ENCODE measurements around the gene SLC35F3.

SLC35F3 gene

DNA sequence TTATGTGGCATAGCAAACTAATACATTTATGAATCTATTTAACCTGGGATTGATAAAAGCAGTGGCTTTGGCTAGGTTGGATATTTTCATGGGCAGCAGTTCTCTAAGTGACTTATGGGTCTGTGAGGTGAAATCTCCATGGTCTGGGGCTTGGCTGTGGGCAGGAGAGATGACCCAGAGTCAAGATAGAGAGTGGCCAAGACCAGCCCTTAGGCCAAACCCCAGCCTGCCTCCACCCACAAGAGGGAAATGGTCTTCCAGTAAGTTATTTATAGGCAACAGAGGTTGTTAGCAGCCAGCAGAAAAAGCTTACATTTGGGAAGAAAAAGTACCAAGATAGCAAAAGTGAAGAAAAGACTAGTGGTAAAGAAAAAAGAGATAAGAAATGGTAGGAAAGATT is 61.4 kb downstream of the SLC35F3 start:
- no peak overlapping the region for H3K27ac ChIP-seq (ENCODE audit: low read depth, low read length)
- no peaks in the 10 kb centered on the region for H3K79me2 ChIP-seq (ENCODE audit: control insufficient read depth, insufficient read depth, low read length, unreplicated experiment)
- no peaks in the 10 kb centered on the region for H3K36me3 ChIP-seq (ENCODE audit: insufficient read depth, low read length)
- no peak overlapping the region for H2AFZ ChIP-seq (ENCODE audit: low read length, unreplicated experiment)
- H3K4me3 ChIP-seq (ENCODE audit: low read depth, low read length) = no peak overlapping the region
- no peaks in the 10 kb centered on the region for H3K27me3 ChIP-seq (ENCODE audit: insufficient read depth, low read length)
- H3K4me1 ChIP-seq (ENCODE audit: control insufficient read depth, insufficient read depth, low read length, unreplicated experiment) = no peaks in the 10 kb centered on the region

DNA sequence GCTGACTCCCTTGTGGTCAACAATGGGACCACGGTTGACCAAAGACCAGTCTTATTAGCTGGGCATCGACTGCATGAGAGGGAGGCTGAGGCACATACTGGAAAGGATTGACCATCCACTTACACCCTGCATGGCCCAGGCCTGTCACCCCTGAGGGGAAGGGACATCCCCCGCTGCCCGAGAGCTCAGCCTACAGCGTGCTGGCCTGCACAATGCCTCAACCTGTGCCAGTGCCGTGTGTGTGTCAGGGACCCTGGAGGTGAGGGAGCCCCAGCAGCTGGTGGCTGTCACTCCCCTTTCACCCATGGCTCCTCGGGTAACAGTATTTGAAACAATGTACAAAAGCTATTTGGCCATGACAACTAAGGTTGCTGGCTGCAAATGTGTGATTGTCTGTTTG is 67.3 kb downstream of the SLC35F3 start:
- Histone ChIP-seq H3K27ac (ENCODE audit: low read depth, low read length) (no peak overlapping the region), H3K79me2 (ENCODE audit: control insufficient read depth, insufficient read depth, low read length, unreplicated experiment) (no peaks in the 10 kb centered on the region), H3K36me3 (ENCODE audit: insufficient read depth, low read length) (no peaks in the 10 kb centered on the region)

DNA sequence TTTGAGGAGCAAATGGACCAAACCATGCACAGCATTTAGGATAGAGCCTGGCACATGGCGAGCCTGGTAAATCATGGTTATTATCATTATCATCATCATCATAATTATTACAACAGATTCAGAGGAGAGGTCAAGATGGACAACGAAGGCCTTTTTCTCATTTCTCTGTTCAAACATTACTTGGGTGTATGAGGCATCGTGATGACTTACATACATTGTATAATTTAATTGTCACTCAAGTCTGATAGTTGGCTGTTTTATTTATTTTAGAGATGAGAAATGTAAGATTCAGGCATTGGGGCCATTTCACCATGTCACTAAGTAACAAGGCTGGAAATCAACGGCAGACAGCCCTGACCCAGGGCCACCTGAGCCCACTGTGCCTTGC is 68.1 kb downstream of the SLC35F3 start:
- Histone ChIP-seq H3K79me2 (ENCODE audit: control insufficient read depth, insufficient read depth, low read length, unreplicated experiment) (no peaks in the 10 kb centered on the region), H3K4me1 (ENCODE audit: control insufficient read depth, insufficient read depth, low read length, unreplicated experiment) (no peaks in the 10 kb centered on the region), H2AFZ (ENCODE audit: low read length, unreplicated experiment) (no peak overlapping the region), H3K36me3 (ENCODE audit: insufficient read depth, low read length) (no peaks in the 10 kb centered on the region), H3K27me3 (ENCODE audit: insufficient read depth, low read length) (no peaks in the 10 kb centered on the region), H3K27ac (ENCODE audit: low read depth, low read length) (no peak overlapping the region), H3K4me3 (ENCODE audit: low read depth, low read length) (no peak overlapping the region)

More for the DNA sequence above, 67.3 kb downstream of the SLC35F3 start:
- Histone ChIP-seq H2AFZ (ENCODE audit: low read length, unreplicated experiment) (no peak overlapping the region), H3K4me3 (ENCODE audit: low read depth, low read length) (no peak overlapping the region), H3K27me3 (ENCODE audit: insufficient read depth, low read length) (no peaks in the 10 kb centered on the region), H3K4me1 (ENCODE audit: control insufficient read depth, insufficient read depth, low read length, unreplicated experiment) (no peaks in the 10 kb centered on the region)

DNA sequence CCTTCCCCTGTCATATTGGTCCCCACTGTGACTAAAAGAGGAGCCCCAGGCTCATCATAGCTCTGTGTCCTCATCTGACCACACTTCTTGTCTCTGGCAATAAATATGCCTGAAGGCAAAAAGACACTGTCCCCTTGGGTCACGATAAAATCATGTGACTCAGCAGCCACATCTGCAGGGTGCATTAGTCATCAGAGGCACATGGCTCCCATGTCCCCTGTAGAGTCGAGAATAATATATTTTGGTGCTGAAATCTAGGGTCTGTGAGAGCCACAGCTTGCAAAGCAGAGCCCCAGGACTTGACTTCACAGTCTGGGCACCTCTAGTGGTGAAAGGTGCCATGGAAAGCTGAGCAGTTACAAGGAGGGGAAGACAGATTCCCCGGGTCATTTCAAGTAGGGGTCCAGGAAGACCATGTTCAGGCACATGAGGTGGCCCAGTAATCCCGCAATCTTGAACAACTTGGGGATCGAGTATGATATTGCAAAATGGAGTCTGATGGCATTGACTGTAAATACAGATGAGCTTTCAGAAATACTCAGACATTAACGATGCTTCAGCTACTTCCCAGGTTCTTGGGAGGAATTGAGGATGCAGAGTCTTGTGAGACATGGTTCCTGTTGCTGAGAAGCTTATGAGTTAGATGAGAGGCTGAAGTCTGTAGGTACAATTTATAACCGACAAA is 68.6 kb downstream of the SLC35F3 start:
- no peak overlapping the region for H3K4me3 ChIP-seq (ENCODE audit: low read depth, low read length)

DNA sequence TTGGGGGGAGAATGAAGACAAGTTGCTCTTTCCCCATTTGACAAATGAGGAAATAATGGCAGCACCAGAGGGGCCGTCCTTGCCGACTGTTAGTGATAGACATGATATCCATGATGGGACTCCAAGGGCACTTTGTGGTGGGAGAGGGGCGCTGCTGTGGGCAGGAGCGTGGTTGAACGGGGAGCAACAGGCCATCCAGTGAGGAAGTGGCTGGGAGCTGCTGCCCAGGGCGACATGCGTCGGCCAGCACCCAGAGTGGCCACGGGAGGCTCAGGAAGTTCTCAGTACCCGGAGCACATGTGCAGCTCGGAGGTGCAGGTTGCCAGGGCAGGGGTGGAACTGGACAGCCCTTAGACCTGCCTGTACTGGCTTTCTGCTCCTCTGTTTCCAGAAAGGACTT is 71.0 kb downstream of the SLC35F3 start:
- Histone ChIP-seq H3K4me1 (ENCODE audit: control insufficient read depth, insufficient read depth, low read length, unreplicated experiment) (no peaks in the 10 kb centered on the region), H2AFZ (ENCODE audit: low read length, unreplicated experiment) (no peak overlapping the region), H3K79me2 (ENCODE audit: control insufficient read depth, insufficient read depth, low read length, unreplicated experiment) (no peaks in the 10 kb centered on the region), H3K36me3 (ENCODE audit: insufficient read depth, low read length) (no peaks in the 10 kb centered on the region), H3K4me3 (ENCODE audit: low read depth, low read length) (no peak overlapping the region), H3K27me3 (ENCODE audit: insufficient read depth, low read length) (no peaks in the 10 kb centered on the region), H3K27ac (ENCODE audit: low read depth, low read length) (no peak overlapping the region)

More for the DNA sequence above, 68.6 kb downstream of the SLC35F3 start:
- Histone ChIP-seq H2AFZ (ENCODE audit: low read length, unreplicated experiment) (no peak overlapping the region), H3K4me1 (ENCODE audit: control insufficient read depth, insufficient read depth, low read length, unreplicated experiment) (no peaks in the 10 kb centered on the region), H3K79me2 (ENCODE audit: control insufficient read depth, insufficient read depth, low read length, unreplicated experiment) (no peaks in the 10 kb centered on the region), H3K27ac (ENCODE audit: low read depth, low read length) (no peak overlapping the region), H3K27me3 (ENCODE audit: insufficient read depth, low read length) (no peaks in the 10 kb centered on the region), H3K36me3 (ENCODE audit: insufficient read depth, low read length) (no peaks in the 10 kb centered on the region)

DNA sequence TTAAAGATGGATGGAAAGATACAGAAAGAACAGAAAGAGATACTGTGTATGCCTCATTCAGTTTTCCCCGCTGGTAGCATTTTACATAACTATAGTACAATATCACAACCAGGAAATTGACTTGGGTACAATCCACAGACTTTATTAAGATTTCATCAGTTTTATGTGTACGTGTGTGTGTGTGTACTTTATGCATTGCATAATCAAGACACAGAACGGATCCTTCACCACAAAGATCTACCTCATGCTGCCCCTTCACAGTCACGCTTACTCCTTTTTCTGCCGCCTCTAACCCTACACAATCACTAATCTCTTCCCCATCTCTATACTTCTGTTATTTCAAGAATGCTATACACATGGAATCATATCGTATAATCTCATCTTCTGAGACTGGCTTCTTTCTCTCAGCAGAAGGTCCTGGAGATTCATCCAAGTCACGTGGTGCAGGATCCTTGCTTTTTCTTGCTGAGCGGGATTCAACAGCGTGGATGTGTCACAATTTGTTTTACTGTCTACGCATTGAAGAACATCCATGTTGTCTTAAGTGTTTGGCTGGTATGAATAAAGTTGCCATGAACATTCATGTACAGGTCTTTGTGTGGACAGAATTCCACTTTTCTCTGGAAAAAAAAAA is 76.7 kb downstream of the SLC35F3 start:
- Histone ChIP-seq H3K79me2 (ENCODE audit: control insufficient read depth, insufficient read depth, low read length, unreplicated experiment) (no peaks in the 10 kb centered on the region), H2AFZ (ENCODE audit: low read length, unreplicated experiment) (no peak overlapping the region), H3K27me3 (ENCODE audit: insufficient read depth, low read length) (no peaks in the 10 kb centered on the region), H3K36me3 (ENCODE audit: insufficient read depth, low read length) (no peaks in the 10 kb centered on the region), H3K4me1 (ENCODE audit: control insufficient read depth, insufficient read depth, low read length, unreplicated experiment) (no peaks in the 10 kb centered on the region), H3K27ac (ENCODE audit: low read depth, low read length) (no peak overlapping the region), H3K4me3 (ENCODE audit: low read depth, low read length) (no peak overlapping the region)

DNA sequence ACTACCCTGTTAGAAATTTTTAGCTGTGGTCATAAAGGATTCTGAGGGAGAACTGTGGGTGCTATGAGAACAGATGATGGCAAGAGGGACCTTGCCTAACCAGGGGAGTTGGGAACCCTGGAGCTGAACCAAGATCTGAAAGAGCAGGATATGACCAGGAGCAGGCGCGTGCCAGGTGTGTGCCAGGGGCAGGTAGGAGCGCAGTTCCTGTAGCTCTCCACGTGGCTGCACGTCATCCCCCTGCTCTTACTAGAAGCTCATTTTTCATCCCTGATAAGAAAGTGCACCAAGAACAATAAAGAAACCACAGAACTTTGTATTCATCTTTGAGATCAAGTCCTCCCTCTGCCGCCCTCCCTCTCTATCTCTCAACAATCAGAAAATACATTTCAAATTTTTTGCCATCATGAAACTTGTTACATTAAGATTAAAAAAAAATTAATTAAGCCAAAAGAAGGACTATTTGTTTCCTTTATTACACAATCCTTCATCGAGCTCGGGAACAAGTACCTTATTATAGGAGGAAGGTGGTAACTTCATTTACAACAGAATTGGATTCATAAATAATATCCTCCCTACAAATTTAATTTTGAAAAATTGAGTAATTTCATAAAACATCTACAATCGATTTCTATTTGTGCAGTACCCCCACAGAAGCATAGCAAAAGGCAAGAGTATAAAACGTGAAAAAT is 78.5 kb downstream of the SLC35F3 start:
- Histone ChIP-seq H3K79me2 (ENCODE audit: control insufficient read depth, insufficient read depth, low read length, unreplicated experiment) (no peaks in the 10 kb centered on the region), H3K36me3 (ENCODE audit: insufficient read depth, low read length) (no peaks in the 10 kb centered on the region), H3K27me3 (ENCODE audit: insufficient read depth, low read length) (no peaks in the 10 kb centered on the region), H3K27ac (ENCODE audit: low read depth, low read length) (no peak overlapping the region), H3K4me3 (ENCODE audit: low read depth, low read length) (no peak overlapping the region), H2AFZ (ENCODE audit: low read length, unreplicated experiment) (no peak overlapping the region), H3K4me1 (ENCODE audit: control insufficient read depth, insufficient read depth, low read length, unreplicated experiment) (no peaks in the 10 kb centered on the region)

DNA sequence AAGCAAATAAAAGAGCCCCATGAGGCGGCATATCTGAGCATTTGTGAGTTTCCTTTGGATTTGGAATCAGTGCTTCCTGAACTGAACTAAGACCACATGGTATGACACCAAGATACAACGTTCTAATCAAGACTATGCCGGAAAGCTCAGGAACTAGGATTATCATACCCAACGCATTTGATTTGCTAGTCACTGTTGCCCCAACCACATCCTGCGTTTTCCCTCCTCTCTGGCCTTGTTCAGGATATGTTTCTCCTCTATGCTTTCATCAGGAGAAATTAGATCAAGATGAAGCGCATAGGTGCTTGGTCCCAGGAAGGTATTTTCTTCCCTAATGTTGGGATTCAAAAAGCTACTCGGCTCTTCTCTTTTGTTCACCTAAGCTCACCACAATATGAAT is 79.3 kb downstream of the SLC35F3 start:
- Histone ChIP-seq H3K4me3 (ENCODE audit: low read depth, low read length) (no peak overlapping the region), H3K79me2 (ENCODE audit: control insufficient read depth, insufficient read depth, low read length, unreplicated experiment) (no peaks in the 10 kb centered on the region), H3K27me3 (ENCODE audit: insufficient read depth, low read length) (no peaks in the 10 kb centered on the region), H3K4me1 (ENCODE audit: control insufficient read depth, insufficient read depth, low read length, unreplicated experiment) (no peaks in the 10 kb centered on the region), H2AFZ (ENCODE audit: low read length, unreplicated experiment) (no peak overlapping the region), H3K27ac (ENCODE audit: low read depth, low read length) (no peak overlapping the region), H3K36me3 (ENCODE audit: insufficient read depth, low read length) (no peaks in the 10 kb centered on the region)

DNA sequence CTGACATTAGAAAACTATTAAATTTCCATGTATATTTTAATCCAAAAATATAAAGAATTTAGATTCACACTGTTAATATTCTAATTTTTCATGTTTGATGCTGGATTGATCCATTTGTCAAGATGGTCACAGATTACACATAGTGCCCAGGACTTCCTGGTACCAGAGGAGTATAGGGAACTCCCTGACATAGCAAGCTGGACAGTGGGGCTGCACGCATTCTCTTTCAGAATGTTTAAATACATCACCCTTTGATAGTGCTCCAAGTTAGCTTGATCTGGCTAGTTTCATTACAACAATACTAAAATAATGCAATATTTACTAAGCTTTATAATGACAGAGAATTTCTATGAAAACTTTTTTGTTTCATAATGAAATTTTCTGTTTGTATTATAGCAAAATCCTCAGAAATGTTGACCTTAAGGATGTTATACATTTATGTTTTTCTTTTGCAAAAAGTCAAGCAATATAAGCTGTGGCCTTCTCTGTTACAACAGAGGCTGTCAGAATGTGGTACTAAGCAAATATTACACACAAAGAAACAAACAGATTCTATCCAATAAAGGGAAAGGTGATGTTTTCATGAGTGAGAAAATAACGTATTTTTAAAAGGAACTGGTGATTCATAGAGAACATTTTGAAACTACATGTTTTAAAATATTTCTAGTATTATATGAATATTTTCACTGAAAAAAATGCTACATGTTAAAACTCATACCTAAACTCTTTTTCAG is 84.7 kb downstream of the SLC35F3 start:
- Histone ChIP-seq H3K4me1 (ENCODE audit: control insufficient read depth, insufficient read depth, low read length, unreplicated experiment) (no peaks in the 10 kb centered on the region), H3K27ac (ENCODE audit: low read depth, low read length) (no peak overlapping the region), H3K27me3 (ENCODE audit: insufficient read depth, low read length) (no peaks in the 10 kb centered on the region), H3K36me3 (ENCODE audit: insufficient read depth, low read length) (no peaks in the 10 kb centered on the region), H3K79me2 (ENCODE audit: control insufficient read depth, insufficient read depth, low read length, unreplicated experiment) (no peaks in the 10 kb centered on the region), H3K4me3 (ENCODE audit: low read depth, low read length) (no peak overlapping the region), H2AFZ (ENCODE audit: low read length, unreplicated experiment) (no peak overlapping the region)

DNA sequence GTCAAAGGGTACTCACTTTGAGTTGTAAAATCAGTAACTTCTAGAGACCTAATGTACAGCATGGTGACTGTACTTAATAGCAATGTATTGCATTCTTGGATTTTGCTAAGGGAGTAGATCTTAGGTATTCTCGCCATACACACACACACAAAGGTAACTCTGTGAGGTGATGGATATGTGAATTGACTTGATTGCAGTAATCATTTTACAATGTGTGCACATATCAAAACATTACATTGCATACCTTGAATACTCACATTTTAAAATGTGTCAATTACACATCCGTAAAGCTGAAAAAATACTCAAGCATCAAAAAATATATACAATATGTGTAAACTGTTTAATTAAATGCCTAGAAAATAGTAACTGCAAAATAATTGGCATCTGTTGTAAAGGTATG is 86.0 kb downstream of the SLC35F3 start:
- no peak overlapping the region for H3K4me3 ChIP-seq (ENCODE audit: low read depth, low read length)
- no peaks in the 10 kb centered on the region for H3K36me3 ChIP-seq (ENCODE audit: insufficient read depth, low read length)
- H3K79me2 ChIP-seq (ENCODE audit: control insufficient read depth, insufficient read depth, low read length, unreplicated experiment) = no peaks in the 10 kb centered on the region
- no peaks in the 10 kb centered on the region for H3K27me3 ChIP-seq (ENCODE audit: insufficient read depth, low read length)
- H2AFZ ChIP-seq (ENCODE audit: low read length, unreplicated experiment) = no peak overlapping the region
- no peak overlapping the region for H3K27ac ChIP-seq (ENCODE audit: low read depth, low read length)
- no peaks in the 10 kb centered on the region for H3K4me1 ChIP-seq (ENCODE audit: control insufficient read depth, insufficient read depth, low read length, unreplicated experiment)

All from ACC112 (cell line).